ENCODE data around the gene GATC.

GATC gene

DNA sequence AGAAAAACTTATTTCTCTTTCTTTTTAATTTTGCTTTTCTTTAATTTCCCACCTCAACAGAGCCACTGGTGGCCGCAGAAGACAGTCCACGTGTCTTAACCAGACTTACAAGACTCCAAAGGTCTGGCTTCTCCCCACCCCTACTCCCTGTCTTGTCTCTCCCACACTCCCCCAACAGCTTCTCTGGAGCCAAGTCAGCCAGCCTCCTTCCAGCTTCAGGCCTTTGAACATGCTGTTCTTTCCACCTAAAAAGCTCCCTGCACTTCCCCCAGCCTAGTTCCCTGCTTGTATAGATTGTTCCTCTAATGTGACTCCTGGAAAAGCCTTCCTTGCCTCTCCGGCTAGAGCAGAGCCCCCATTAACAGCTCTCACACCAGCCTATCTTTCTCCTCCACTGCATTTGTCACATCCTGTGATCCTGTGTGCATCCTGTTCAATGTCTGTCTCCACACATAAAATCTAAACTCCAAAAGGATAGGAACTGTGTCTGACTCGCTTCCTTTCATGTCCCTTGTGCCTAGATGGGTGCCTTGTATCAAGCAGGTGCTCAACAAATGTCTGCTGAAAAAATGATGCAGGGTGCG, 41.9 kb downstream of the GATC start:
- no peak for DNase-seq

DNA sequence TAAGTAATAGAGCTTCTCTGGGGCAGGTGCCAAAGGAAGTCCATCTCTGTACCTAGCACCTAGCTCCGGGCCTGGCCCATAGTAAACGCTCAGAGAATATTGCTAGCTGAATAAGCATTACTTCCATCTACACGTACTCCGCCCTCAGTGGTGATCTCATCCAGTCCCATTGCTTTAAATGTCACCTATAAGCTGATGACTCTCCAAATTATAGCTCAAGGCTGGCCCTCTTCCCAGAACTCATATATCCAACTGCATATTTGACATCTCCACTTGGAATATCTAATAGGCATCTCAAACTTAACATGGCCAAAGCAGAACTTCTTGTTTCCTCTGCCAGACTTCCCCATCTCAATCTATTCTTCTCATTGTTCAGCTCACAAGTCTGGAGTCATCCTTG, 42.8 kb downstream of the GATC start:
- in situ Hi-C loops (cut with HindIII; ENCODE audit: low pct_ligation_motif_present, low sequenced_read_pairs): no loop called here
- no peak overlapping the region for H3K4me3 ChIP-seq (ENCODE audit: low read depth, low read length)
- no peak overlapping the region for H3K27ac ChIP-seq
- no peak for TF ChIP-seq CTCF (IDR thresholded peaks at IDR 0.05; ENCODE audit: low read depth, low read length, missing control alignments)
- no peaks in the 10 kb centered on the region for H3K27me3 ChIP-seq (replicated peaks)
- H3K36me3 ChIP-seq (replicated peaks): no peaks in the 10 kb centered on the region
- no peak for DNase-seq

More for the DNA sequence above, 41.9 kb downstream of the GATC start:
- Histone ChIP-seq H3K27ac (no peak overlapping the region), H3K4me3 (ENCODE audit: low read depth, low read length) (no peak overlapping the region), H3K27me3 (replicated peaks) (no peaks in the 10 kb centered on the region), H3K36me3 (replicated peaks) (no peaks in the 10 kb centered on the region)
- TF ChIP-seq CTCF (IDR thresholded peaks at IDR 0.05; ENCODE audit: low read depth, low read length, missing control alignments): no peak
- in situ Hi-C loops (cut with HindIII; ENCODE audit: low pct_ligation_motif_present, low sequenced_read_pairs): no loop called here

DNA sequence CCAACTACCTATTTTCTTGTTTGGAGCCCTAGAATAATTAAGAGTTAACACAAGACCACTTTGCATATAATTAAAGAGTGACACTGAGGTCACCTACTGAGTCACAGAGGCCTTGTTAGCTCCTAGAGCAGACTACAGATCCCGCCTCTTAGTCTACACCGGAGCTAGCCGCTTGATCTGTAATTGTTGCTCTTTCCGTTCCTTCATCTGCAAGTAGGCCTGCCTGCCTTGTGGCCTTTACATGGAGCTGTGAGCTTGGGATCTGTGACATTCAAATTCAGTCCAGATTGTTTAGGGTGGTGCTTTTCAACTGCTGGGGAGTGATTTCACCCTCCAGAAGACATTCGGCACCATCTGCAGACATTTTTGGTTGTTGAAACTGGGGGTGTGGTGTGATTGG, 44.1 kb downstream of the GATC start:
- in situ Hi-C loops (cut with HindIII; ENCODE audit: low pct_ligation_motif_present, low sequenced_read_pairs): no loop called here
- no peak overlapping the region for H3K4me3 ChIP-seq (ENCODE audit: low read depth, low read length)
- H3K27me3 ChIP-seq (replicated peaks): no peaks in the 10 kb centered on the region
- no peak for DNase-seq
- H3K27ac ChIP-seq: no peak overlapping the region
- TF ChIP-seq CTCF (IDR thresholded peaks at IDR 0.05; ENCODE audit: low read depth, low read length, missing control alignments): no peak
- no peaks in the 10 kb centered on the region for H3K36me3 ChIP-seq (replicated peaks)

- Histone ChIP-seq H3K4me3 (ENCODE audit: low read depth, low read length) (no peak overlapping the region), H3K27me3 (replicated peaks) (no peaks in the 10 kb centered on the region), H3K36me3 (replicated peaks) (no peaks in the 10 kb centered on the region), H3K27ac (no peak overlapping the region)
- no peak for TF ChIP-seq CTCF (IDR thresholded peaks at IDR 0.05; ENCODE audit: low read depth, low read length, missing control alignments)
- DNase-seq: no peak
- in situ Hi-C loops (cut with HindIII; ENCODE audit: low pct_ligation_motif_present, low sequenced_read_pairs): no loop called here
Measured at GRCh38 chr12:120490833-120491512, 44.7 kb downstream of the GATC start.

DNA sequence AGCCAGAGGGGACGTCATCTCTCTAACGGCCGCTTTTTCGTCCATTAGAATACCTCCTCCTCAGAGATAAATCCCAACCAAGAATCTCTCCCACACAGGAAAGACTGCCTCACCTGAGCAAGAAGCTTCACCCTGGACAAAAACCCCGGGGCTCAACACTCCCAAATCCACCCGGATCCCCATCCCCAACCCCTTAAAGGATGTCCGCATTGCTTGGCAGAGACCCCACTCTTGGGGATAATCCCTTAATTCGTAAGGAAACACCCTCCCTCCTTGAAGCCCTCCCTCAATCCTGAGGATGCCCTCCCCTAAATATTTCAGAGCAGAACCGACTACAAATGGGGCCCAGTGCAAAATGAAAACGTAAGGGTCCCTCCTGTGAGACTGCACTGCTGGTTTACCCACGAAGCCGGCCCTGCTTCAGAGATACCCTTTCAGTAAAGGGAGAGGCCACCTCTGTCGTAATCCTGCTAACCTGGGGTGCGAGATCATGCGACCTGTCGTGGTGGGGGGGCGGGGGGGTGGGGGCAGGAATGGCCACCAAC, 49.0 kb downstream of the GATC start:
- TF ChIP-seq CTCF (IDR thresholded peaks at IDR 0.05; ENCODE audit: low read depth, low read length, missing control alignments): no peak
- H3K27me3 ChIP-seq (replicated peaks): no peaks in the 10 kb centered on the region
- peak overlapping the region; percentile 96 for H3K4me3 ChIP-seq (ENCODE audit: low read depth, low read length)
- DNase-seq: no peak
- in situ Hi-C loops (cut with HindIII; ENCODE audit: low pct_ligation_motif_present, low sequenced_read_pairs): no loop called here
- H3K27ac ChIP-seq: no peak overlapping the region
- peaks cover 17% of the 10 kb centered on the region for H3K36me3 ChIP-seq (replicated peaks)

All from brain microvascular endothelial cell (primary cell).